ENCODE data around the gene CNBP. TPM values are rescaled to one million over a fixed set of nuclear protein-coding genes. Genes with fewer than 3 reads are reported as not detected.
A peak's percentile ranks its signal among the peaks of the same experiment; 100 is the strongest.

Gene CNBP
- total and polyA plus RNA-seq, 5 experiments from 2014 or later, result 403 to 960 (median 843) TPM

DNA sequence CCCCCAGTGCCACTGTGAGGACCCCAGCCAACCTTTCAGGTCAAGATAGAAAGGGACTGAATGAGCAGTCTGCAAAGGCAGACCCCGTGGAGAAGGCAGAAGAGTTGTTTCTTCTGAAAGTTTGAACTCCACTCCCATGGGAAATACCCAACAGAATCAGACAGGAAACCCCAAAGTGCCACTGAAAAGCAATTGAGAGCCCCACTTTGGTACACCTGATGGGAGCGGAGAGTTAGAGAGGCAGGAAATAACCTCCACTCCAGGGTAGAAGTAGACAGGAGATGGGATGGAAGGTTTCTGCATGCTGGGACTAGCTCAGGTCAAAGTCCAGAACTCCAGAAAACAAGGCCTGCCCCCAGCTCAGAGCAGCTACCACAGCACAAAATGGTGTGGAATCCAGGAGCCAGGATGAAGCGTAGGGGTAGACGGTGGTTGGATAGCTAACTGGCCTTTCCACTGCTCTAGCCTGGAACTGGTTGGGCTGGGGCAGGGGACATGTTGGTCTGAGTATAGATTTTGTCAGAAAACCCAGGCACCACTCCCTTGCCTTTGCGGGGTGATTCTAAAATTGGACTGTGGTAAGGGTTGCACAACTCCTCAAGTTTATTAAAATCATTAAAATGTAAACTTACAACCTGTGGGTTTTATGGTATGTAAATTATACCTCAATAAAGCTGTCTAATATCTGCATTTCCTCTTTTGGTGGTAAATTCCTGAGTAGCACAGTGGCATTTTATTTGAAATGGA is 60.2 kb downstream of the CNBP start:
- ATAC-seq (no peak), DNase-seq (peak in 1 of 10 donors; percentile 36)
- Mint-ChIP-seq H3K27ac (peak overlapping the region; percentile 64 to 97 (median 88)), H3K9me3 (no peaks in the 10 kb centered on the region), H3K4me1 (peaks cover 11 to 39% (median 18%) of the 10 kb centered on the region in 4 donors), H3K36me3 (peaks cover 17 to 19% (median 18%) of the 10 kb centered on the region in 3 donors), H3K4me3 (peak overlapping the region in 9 of 10 donors; percentile 29 to 80 (median 62)), H3K27me3 (no peaks in the 10 kb centered on the region)
- POLR2A ChIA-PET, result interaction anchor here (0.7 to 9.8 kb wide), 9 partner anchors 11 to 193 kb away, joined by 3 to 140 read pairs (median 20); partner anchors contain the start of genes CNBP and HMCES

DNA sequence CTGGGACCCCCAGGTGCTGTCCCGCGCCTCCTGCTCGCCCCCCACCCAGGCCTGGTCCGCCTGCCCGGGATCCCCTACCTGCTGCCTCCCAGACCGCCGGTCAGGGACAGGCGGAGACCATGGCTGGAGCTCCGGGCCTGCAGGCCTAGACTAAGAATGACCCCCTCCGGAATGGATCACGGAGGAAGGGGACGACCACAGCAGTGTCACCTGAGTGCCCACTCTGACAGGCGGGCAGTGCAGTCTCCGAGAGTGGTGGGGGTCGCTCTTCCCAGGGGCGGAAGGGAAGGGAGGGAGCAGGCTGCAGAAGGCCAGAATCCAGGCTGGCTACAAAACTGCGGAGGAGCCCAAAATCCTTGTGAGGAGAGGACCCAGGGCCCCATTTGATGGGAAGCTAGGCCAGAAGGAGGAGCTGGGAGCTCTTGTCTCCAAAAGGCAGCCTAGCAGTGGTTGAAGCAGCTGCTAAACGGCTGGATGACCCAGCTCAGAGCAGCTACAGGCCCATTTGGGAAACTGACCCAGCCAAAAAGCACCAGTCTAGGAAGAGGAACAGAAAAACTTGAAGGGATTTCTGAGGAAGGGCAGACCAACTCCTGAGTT is 61.2 kb downstream of the CNBP start:
- H3K36me3 Mint-ChIP-seq, result peaks cover 19 to 23% (median 20%) of the 10 kb centered on the region in 3 donors
- DNase-seq (peak in 1 of 10 donors; percentile 21), ATAC-seq (no peak)
- H3K4me3 Mint-ChIP-seq, result peak overlapping the region in 9 of 10 donors; percentile 55 to 93 (median 78)
- H3K4me1 Mint-ChIP-seq, result peaks cover 17 to 49% (median 28%) of the 10 kb centered on the region in 4 donors
- no peaks in the 10 kb centered on the region for H3K9me3 Mint-ChIP-seq
- no peaks in the 10 kb centered on the region for H3K27me3 Mint-ChIP-seq
- POLR2A ChIA-PET, result interaction anchor here (0.6 to 9.8 kb wide), 26 partner anchors 8 to 200 kb away, joined by 3 to 140 read pairs (median 8); partner anchors contain the start of genes CFAP92, CNBP and HMCES
- peak overlapping the region; percentile 64 to 97 (median 88) for H3K27ac Mint-ChIP-seq

DNA sequence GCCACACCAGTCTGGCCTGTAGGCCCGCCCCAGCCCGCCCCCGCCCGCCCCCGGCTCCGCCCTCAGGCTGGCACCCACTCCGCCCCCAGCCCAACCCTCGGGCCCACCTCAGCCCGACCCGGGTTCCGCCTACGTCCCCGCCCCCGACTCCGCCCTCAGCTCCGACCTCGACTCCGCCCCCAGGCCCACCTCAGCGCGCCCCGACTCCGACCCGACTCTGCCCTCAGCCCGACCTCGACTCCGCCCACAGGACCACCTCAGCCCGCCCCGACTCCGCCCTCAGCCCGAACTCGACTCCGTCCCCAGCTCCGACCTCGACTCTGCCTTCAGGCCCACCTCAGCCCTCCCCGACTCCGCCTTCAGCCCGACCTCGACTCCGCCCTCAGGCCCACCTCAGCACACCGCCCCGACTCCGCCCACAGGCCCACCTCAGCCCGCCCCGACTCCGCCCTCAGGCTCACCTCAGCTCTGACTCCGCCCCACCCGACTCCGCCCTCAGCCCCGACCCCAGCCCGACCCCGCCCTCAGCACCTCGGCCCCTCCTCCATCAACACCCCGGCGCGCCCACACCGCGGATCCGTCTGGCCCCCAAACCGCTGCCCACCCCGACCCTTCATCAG is 61.8 kb downstream of the CNBP start, which contains the start of gene RAB43:
Gene RAB43, minus strand, starts transcription at position 13 of the 620 bp plus-strand sequence. CDS start 315 bp downstream, outside the sequence.
- H3K4me1 Mint-ChIP-seq, result peaks cover 16 to 55% (median 30%) of the 10 kb centered on the region in 4 donors

DNA sequence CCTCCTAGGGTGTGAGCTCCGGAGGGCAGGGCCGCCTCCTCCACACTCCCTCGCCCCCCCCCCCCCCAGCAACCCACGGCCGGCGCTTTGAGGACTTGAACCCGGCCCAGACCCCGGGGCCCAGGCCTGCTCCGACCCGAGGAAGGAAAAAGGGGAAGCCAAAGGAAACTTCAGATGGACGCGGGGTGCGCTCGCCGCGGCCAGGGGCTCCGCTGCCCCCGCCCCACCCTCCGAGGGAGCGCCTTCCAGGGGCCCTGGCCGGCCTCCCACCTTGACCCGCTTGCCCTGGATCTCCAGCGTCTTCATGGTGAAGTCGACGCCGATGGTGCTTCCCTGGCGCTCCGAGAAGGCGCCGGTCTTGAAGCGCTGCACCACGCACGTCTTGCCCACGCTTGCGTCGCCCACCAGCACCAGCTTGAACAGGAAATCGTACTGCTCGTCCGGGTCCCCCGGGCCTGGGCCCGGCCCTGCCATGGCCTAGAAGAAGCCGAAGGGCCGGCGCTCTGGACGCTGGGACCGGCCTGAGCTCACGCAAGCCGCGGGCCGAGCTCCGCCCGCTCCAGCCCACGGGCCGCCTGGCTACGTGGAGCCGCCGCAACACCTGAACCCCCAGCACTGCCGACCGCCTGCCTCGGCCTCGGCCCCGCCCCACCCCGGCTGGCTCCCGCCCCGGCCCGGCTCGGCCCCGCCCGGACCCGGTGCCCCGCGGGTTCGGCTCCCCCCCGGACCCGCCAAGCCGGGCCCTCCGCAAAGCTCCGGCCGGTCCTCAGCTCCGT is 62.5 kb downstream of the CNBP start:
- ATAC-seq (peak; percentile 21 to 33), DNase-seq (peak; percentile 22 to 75 (median 51))
- H3K9me3 Mint-ChIP-seq, result no peaks in the 10 kb centered on the region
- peak overlapping the region; percentile 88 to 99 (median 98) for H3K27ac Mint-ChIP-seq
- H3K4me3 Mint-ChIP-seq, result peak overlapping the region; percentile 83 to 99 (median 94)
- H3K36me3 Mint-ChIP-seq, result peaks cover 24 to 31% (median 28%) of the 10 kb centered on the region in 3 donors
- H3K27me3 Mint-ChIP-seq, result no peaks in the 10 kb centered on the region
- POLR2A ChIA-PET, result interaction anchor here (0.6 to 9.8 kb wide), 44 partner anchors 7 to 1449 kb away, joined by 3 to 140 read pairs (median 5); partner anchors contain the start of genes ABTB1, ACAD9, CFAP92 and CNBP
- peaks cover 20 to 61% (median 33%) of the 10 kb centered on the region in 4 donors for H3K4me1 Mint-ChIP-seq

More for the DNA sequence above, 61.8 kb downstream of the CNBP start, which contains the start of gene RAB43:
- ATAC-seq (peak; percentile 53 to 66), DNase-seq (peak; percentile 87 to 96 (median 94))
- peaks cover 19 to 26% (median 25%) of the 10 kb centered on the region in 3 donors for H3K36me3 Mint-ChIP-seq
- POLR2A ChIA-PET, result interaction anchor here (0.6 to 9.8 kb wide), 33 partner anchors 9 to 504 kb away, joined by 3 to 140 read pairs (median 5); partner anchors contain the start of genes ACAD9, CFAP92, CNBP and HMCES
- H3K27ac Mint-ChIP-seq, result peak within 1 kb of the TSS; percentile 88 to 99 (median 98)
- no peaks in the 10 kb centered on the region for H3K9me3 Mint-ChIP-seq
- no peaks in the 10 kb centered on the region for H3K27me3 Mint-ChIP-seq
- peak within 1 kb of the TSS; percentile 83 to 99 (median 94) for H3K4me3 Mint-ChIP-seq

DNA sequence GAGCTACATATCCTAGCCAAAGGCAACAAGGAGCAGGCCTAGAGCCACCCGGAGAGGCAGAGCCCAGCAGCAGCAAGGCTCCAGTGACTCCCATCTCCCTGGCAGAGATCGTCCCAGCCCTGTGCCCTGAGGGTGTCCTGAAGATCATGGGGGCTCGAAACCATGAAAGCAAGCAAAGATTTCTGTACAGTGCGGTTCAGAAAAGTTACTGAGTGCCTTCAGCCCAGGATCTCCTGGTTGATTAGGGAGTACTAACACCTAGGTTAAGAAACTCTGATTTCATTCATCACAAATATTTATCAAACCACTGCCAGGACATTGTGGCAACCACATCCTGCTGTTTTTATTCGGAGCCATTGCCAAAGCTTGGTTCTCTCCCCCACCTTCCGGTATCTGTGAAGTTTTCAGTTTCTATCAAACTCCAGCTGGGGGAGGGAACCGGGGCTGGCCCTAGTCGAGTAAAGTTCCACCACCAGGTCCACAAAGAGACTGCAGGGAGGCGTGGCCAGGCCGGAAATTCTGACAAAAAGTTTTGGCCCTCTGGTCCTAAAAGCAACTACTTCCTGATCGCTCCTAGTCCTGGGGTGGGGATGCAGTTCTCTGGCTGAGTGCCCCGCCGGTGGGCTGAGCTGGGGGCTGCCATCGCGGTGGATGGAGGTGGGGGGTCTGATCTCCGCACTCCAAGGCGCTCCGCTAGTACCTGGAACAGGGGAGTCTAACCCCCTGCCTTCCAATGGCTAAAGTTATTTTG is 63.3 kb downstream of the CNBP start:
- peaks cover 21 to 68% (median 37%) of the 10 kb centered on the region in 4 donors for H3K4me1 Mint-ChIP-seq
- DNase-seq (peak; percentile 73 to 96 (median 87)), ATAC-seq (peak; percentile 51 to 60)
- no peaks in the 10 kb centered on the region for H3K9me3 Mint-ChIP-seq
- H3K36me3 Mint-ChIP-seq, result peaks cover 28 to 36% (median 30%) of the 10 kb centered on the region in 3 donors
- H3K4me3 Mint-ChIP-seq, result peak overlapping the region; percentile 83 to 99 (median 94)
- H3K27me3 Mint-ChIP-seq, result no peaks in the 10 kb centered on the region
- POLR2A ChIA-PET, result interaction anchor here (0.6 to 9.8 kb wide), 37 partner anchors 8 to 1448 kb away, joined by 3 to 140 read pairs (median 8); partner anchors contain the start of genes ABTB1, CFAP92, CNBP and COPG1
- peak overlapping the region; percentile 88 to 99 (median 98) for H3K27ac Mint-ChIP-seq

DNA sequence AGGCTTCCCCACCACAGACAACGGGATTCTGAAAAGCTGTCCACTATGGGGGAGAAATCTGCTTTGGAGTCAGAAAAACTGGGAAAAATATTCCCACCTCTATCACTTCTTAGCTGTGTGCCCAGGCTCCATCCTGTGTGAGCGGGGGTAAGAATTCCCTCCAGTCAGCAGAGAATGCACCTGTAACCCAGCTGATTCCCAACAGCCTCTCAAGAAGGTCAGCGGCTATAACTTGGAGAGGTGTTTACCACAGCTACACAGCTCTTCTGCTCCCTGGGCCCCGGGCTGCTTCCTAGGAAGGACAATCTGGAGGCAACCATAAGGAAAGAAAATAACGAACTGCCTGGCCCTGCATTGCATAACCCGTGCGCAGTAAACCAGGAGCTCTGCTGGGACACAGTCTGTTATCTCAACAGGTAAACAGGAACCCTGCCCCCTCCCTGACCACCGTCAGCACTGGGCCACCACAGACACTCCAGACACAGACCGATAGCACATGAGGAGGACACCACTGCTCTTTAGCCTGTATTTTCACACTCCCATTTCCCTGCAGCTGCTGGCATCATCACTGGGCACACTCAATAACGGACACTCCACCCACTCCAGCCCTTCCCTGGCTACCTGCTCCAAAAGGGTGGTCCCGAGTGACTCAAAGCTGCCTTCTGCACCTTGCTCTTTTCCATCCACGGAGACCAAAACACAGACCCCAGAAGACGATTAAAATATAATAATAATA is 64.2 kb downstream of the CNBP start:
- H3K27ac Mint-ChIP-seq, result peak overlapping the region; percentile 88 to 99 (median 98)
- peaks cover 28 to 42% (median 30%) of the 10 kb centered on the region in 3 donors for H3K36me3 Mint-ChIP-seq
- H3K4me1 Mint-ChIP-seq, result peaks cover 25 to 75% (median 44%) of the 10 kb centered on the region in 4 donors
- no peaks in the 10 kb centered on the region for H3K27me3 Mint-ChIP-seq
- POLR2A ChIA-PET, result interaction anchor here (0.6 to 9.8 kb wide), 26 partner anchors 9 to 330 kb away, joined by 3 to 140 read pairs (median 12); partner anchors contain the start of genes CFAP92, CNBP and HMCES
- peak overlapping the region; percentile 83 to 99 (median 94) for H3K4me3 Mint-ChIP-seq
- ATAC-seq (no peak), DNase-seq (peak in 1 of 10 donors; percentile 20)
- no peaks in the 10 kb centered on the region for H3K9me3 Mint-ChIP-seq

DNA sequence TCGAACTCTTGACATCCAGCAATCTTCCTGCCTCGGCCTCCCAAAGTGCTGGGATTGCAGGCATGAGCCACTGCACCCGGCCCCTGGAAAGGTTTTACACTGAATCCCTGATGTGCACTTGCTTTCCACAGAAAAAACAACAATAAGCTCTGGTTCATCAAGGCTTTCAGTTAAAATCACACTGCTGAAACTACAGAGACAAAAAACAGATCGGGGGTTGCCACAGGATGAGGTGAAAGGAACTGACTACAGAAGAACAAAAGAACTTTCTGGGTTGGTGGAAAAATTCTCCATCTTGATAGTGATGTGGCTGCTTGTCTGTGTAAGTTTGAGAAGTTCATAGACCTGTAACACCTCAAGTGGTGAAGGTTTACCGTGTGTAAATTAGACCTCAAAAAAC is 65.0 kb downstream of the CNBP start:
- H3K27me3 Mint-ChIP-seq, result no peaks in the 10 kb centered on the region
- peaks cover 27 to 82% (median 52%) of the 10 kb centered on the region in 4 donors for H3K4me1 Mint-ChIP-seq
- H3K36me3 Mint-ChIP-seq, result peaks cover 28 to 50% (median 30%) of the 10 kb centered on the region in 3 donors
- DNase-seq (peak in 9 of 10 donors; percentile 27 to 94 (median 75)), ATAC-seq (peak; percentile 53 to 61)
- POLR2A ChIA-PET, result interaction anchor here (0.6 to 9.8 kb wide), 20 partner anchors 9 to 198 kb away, joined by 3 to 140 read pairs (median 14); partner anchors contain the start of genes CFAP92 and CNBP
- H3K27ac Mint-ChIP-seq, result peak overlapping the region; percentile 88 to 99 (median 98)
- peak overlapping the region; percentile 83 to 99 (median 94) for H3K4me3 Mint-ChIP-seq
- no peaks in the 10 kb centered on the region for H3K9me3 Mint-ChIP-seq

Other genes with a start within 250 kb of the CNBP start
- gene CFAP92, start 189.8 kb downstream of the CNBP start, total RNA-seq, result 1 to 10 TPM; 1.7 to 2.0 TPM
- under 1 TPM; 0.18 to 0.23 (median 0.20) TPM for gene CFAP92, start 189.8 kb downstream of the CNBP start, polyA plus RNA-seq
- gene EFCC1, start 182.6 kb downstream of the CNBP start, total RNA-seq, result under 1 TPM; 0.52 to 0.69 TPM
- gene EFCC1, start 182.6 kb downstream of the CNBP start, polyA plus RNA-seq, result under 1 TPM; 0.21 to 0.47 (median 0.32) TPM
- not detected for gene GP9, start 123.1 kb downstream of the CNBP start, total RNA-seq
- not detected for gene GP9, start 123.1 kb downstream of the CNBP start, polyA plus RNA-seq
- 100 to 1,000 TPM; 122 to 130 TPM for gene RAB43, start 62.1 kb downstream of the CNBP start, total RNA-seq
- gene RAB43, start 62.1 kb downstream of the CNBP start, polyA plus RNA-seq, result 10 to 100 TPM; 15.7 to 43.1 (median 27.5) TPM
- 10 to 100 TPM; 47.1 to 47.2 TPM for gene ISY1, start 22.8 kb downstream of the CNBP start, total RNA-seq
- gene ISY1, start 22.8 kb downstream of the CNBP start, polyA plus RNA-seq, result 100 to 1,000 TPM; 101 to 119 (median 107) TPM
- 100 to 1,000 TPM; 106 to 113 TPM for gene COPG1, start 65.7 kb upstream of the CNBP start, total RNA-seq
- 10 to 100 TPM; 54.0 to 75.5 (median 58.5) TPM for gene COPG1, start 65.7 kb upstream of the CNBP start, polyA plus RNA-seq
- 10 to 100 TPM; 54.5 to 62.2 TPM for gene HMCES, start 95.0 kb upstream of the CNBP start, total RNA-seq
- gene HMCES, start 95.0 kb upstream of the CNBP start, polyA plus RNA-seq, result 100 to 1,000 TPM in 1 of 3 donors, 10 to 100 TPM in 2; 82.2 to 112 (median 83.9) TPM
- gene EFCAB12, start 244.7 kb upstream of the CNBP start, total RNA-seq, result 1 to 10 TPM; 1.6 to 2.3 TPM
- under 1 TPM in 2 of 3 donors, not detected in 1; 0.16 to 0.20 TPM for gene EFCAB12, start 244.7 kb upstream of the CNBP start, polyA plus RNA-seq

Data from naive thymus-derived CD8-positive, alpha-beta T cell (primary cell).